ENCODE measurements around the gene ECSCR. TPM values are rescaled to one million over a fixed set of nuclear protein-coding genes. Genes with fewer than 3 reads are reported as not detected.

ECSCR gene
- total and polyA plus RNA-seq, 2 of the 8 experiments (the other 6 are each of a cell fraction or from before 2014, with no cell fraction given): 2.7 to 7.2 TPM

DNA sequence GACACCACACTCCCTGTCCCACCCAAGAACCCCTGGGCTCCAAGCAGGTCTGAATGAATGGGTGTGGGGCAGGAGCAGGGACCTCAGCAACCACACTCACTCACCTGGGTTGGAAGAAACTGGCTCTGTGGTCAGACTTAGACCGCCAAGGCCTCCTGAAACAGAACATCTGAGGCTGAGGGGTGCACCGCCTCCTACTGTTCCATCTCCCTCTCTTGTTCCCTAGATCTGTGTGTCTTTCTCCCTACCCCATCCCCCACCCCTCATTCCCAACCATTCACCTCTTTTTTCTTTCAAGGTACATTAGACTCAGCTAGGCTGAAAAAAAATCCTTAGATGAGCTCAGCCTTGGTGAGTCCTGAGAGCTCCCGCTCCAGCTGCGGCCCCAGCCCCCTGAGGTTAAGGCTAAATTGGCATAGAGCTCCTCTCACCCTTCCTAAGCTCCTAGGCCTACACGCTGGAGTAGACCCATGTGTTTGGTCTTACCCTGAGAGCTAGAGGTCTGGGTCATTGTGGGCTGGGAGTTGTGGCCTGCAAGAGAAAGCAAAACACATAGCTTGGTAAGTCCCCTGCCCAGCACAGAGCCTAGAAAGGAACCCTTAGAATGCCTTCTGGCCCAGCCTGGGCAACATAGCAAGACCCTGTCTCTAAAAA, 4.8 kb downstream of the ECSCR start:
- Histone ChIP-seq H3K56ac (replicated peaks; ENCODE audit: insufficient read length, low read depth, low read length) (no peak overlapping the region), H3K9me3 (ENCODE audit: insufficient read depth in 2 of 2, low read depth in 1 of 2, low read length in 1 of 2) (no peaks in the 10 kb centered on the region), H3K14ac (ENCODE audit: insufficient read length) (no peak overlapping the region), H2BK120ac (replicated peaks; ENCODE audit: low read depth, low read length) (no peak overlapping the region), H3K23me2 (ENCODE audit: low read depth, low read length) (peaks cover 10% of the 10 kb centered on the region; the same call in 1 of the 2 replicates), H2BK20ac (ENCODE audit: low read length) (no peak overlapping the region), H3K4me2 (ENCODE audit: insufficient read depth in 1 of 2, low read depth in 2 of 2, low read length in 2 of 2) (no peak overlapping the region), H3K4me1 (replicated peaks in 1 of 4; ENCODE audit: control insufficient read depth in 3 of 4, insufficient read depth in 4 of 4, low read length in 3 of 4) (peaks cover 5 to 13% (median 11%) of the 10 kb centered on the region in 4 experiments; a peak in 6 of 7 replicates), H3K36me3 (ENCODE audit: control insufficient read depth in 2 of 4, insufficient read depth in 4 of 4, low read length in 3 of 4) (no peaks in the 10 kb centered on the region), H4K20me1 (replicated peaks in 1 of 2; ENCODE audit: control insufficient read depth in 1 of 2, insufficient read depth in 2 of 2, low read length in 2 of 2) (peaks cover 0 to 8% of the 10 kb centered on the region in 2 experiments), H4K8ac (ENCODE audit: extremely low read depth, insufficient read depth, low read length) (0 out of 2 replicates have a peak overlapping the region, but pooled peaks have one; percentile 45), H2BK12ac (ENCODE audit: low read depth, low read length) (peak overlapping the region; percentile 62; the same call in 1 of the 2 replicates), H4K5ac (ENCODE audit: insufficient read length, low read depth, low read length) (no peak overlapping the region), H2AFZ (ENCODE audit: low read length) (no peak overlapping the region), H3K9ac (replicated peaks in 1 of 4; ENCODE audit: extremely low read depth in 1 of 4, low read depth in 3 of 4, low read length in 3 of 4) (no peak overlapping the region), H3K79me2 (ENCODE audit: control insufficient read depth in 1 of 2, insufficient read depth in 2 of 2, low read length in 2 of 2) (no peaks in the 10 kb centered on the region), H2BK15ac (ENCODE audit: low read length) (0 out of 2 replicates have a peak overlapping the region, but pooled peaks have one; percentile 12), H3K23ac (ENCODE audit: insufficient read length) (no peak overlapping the region), H3K27ac (ENCODE audit: low read depth, low read length) (no peak overlapping the region), H3K4me3 (ENCODE audit: extremely low read depth in 1 of 4, insufficient read depth in 2 of 4, low read depth in 3 of 4, low read length in 4 of 4) (no peak overlapping the region), H3K18ac (ENCODE audit: extremely low read depth, low read length) (no peak overlapping the region), H2AK5ac (ENCODE audit: low read depth, low read length) (no peak overlapping the region), H3K4ac (replicated peaks; ENCODE audit: insufficient read length, low read depth, low read length) (no peak overlapping the region), H3K27me3 (replicated peaks in 1 of 4; ENCODE audit: control insufficient read depth in 3 of 4, extremely low read depth in 1 of 4, insufficient read depth in 3 of 4, low read length in 3 of 4) (no peaks in the 10 kb centered on the region), H3K79me1 (ENCODE audit: low read depth, low read length) (no peaks in the 10 kb centered on the region; the same call in none of the 2 replicates), H2BK5ac (ENCODE audit: low read depth, low read length) (no peak overlapping the region), H4K91ac (replicated peaks; ENCODE audit: insufficient read length, low read length) (no peak overlapping the region)
- ChIA-PET CTCF (ENCODE audit: partially characterized antibody) (interaction anchor here (0.7 to 3.0 kb wide), 7 partner anchors 10 to 176 kb away, joined by 3 to 12 read pairs (median 3); no protein-coding TSS in a partner anchor), POLR2A (ENCODE audit: partially characterized antibody) (interaction anchor here (0.6 to 1.3 kb wide), 4 partner anchors 10 to 308 kb away, joined by 3 to 4 read pairs (median 3); no protein-coding TSS in a partner anchor)
- DNase-seq (ENCODE audit: low read depth in 1 of 2, low spot score in 2 of 2) (no peak), FAIRE-seq (no peak)
- 82% methylated on average over 5 of the region's 5 CpGs; no CpG with 5 or more reads in 1 of the 2 experiments for WGBS, 2 experiments (ENCODE audit: extremely low coverage in 1 of 2, insufficient coverage in 1 of 2, insufficient read length in 1 of 2, insufficient replicate concordance in 2 of 2, low coverage in 1 of 2, low lambda C conversion rate in 2 of 2, missing lambda C conversion rate in 1 of 2)
- TF ChIP-seq SP2 (IDR thresholded peaks at IDR 0.05; ENCODE audit: low read length) (no peak), KDM1A (IDR thresholded peaks at IDR 0.05; ENCODE audit: borderline replicate concordance, low read length) (peak; percentile 58; the same call in 1 of the 2 replicates), EZH2 (IDR thresholded peaks at IDR 0.05; ENCODE audit: low read depth, low read length, severe bottlenecking) (no peak)
